ENCODE measurements around the gene IGFBP2. TPM values are rescaled to one million over a fixed set of nuclear protein-coding genes. Genes with fewer than 3 reads are reported as not detected.

IGFBP2 gene
- total RNA-seq, 1 donor from 2014 or later: 60.1 TPM

GRCh38 chr2:216713691-216714336 lies 80.6 kb downstream of the IGFBP2 start:
- intact Hi-C loops (cut with DNase I): no loop called here

More at GRCh38 chr2:216713691-216714336, 80.6 kb downstream of the IGFBP2 start:
- DNase-seq (ENCODE audit: missing footprints) (peak; percentile 79), ATAC-seq (peak; percentile 74)

Other genes starting within 250 kb of the IGFBP2 start
- gene SMARCAL1, start 220.9 kb upstream of the IGFBP2 start, total RNA-seq: 10.5 TPM
- 2,083 TPM for gene RPL37A, start 134.6 kb upstream of the IGFBP2 start, total RNA-seq
- 156 TPM for gene IGFBP5, start 62.1 kb downstream of the IGFBP2 start, total RNA-seq
- gene TNP1, start 226.6 kb downstream of the IGFBP2 start, total RNA-seq: not detected